T-cell (primary cell): ENCODE data around the gene C5orf52. TPM values are rescaled to one million over a fixed set of nuclear protein-coding genes. Genes with fewer than 3 reads are reported as not detected.

ENCODE experiments used
- ATAC-seq, 4 experiments: fragments of 200-7000 bp in 3 of 4; fragments of 150-1000 bp in 1 of 4; cut with Tn5 transposase; replicated peaks in 1 of 4; 1 replicate in 3 of 4; 2 replicates in 1 of 4; pipeline ENCODE4 v1.10.0; 2021; ENCODE audit warnings: moderate library complexity in 3 of 4, mild to moderate bottlenecking in 2 of 4, moderate number of reproducible peaks in 1 of 4
- CTCF ChIA-PET, 2 donors: fragments of 300-600 bp; sonication (Branson Sonifier 250); formaldehyde crosslinking; loops; one replicate each; lab custom pipeline; 2022; ENCODE audit warnings: antibody characterized with exemption in 2 of 2; lab: Charles Lee
- POLR2A ChIA-PET, 2 donors: fragments of 300-600 bp; sonication (Branson Sonifier 250); formaldehyde crosslinking; loops; one replicate each; lab custom pipeline; 2022; ENCODE audit warnings: antibody characterized with exemption in 2 of 2; lab: Charles Lee
- DNase-seq, 35 experiments: peaks; one replicate each; pipeline versions ENCODE4 v3.0.0 to v3.0.0-alpha.2; 2013 to 2023
- H3K27ac ChIP-seq: one replicate; pipeline ENCODE4 v1.5.1; 2013; ENCODE audit warnings: low read length
- H3K27me3 ChIP-seq, 2 experiments: replicated peaks in 1 of 2; 1 replicate in 1 of 2; 2 replicates in 1 of 2; pipeline versions ENCODE4 v1.6.1 to v1.7.0; 2013; ENCODE audit warnings: low read length in 1 of 2, mixed read lengths in 1 of 2; ENCODE audit not compliant: control insufficient read depth in 2 of 2, insufficient read depth in 2 of 2; ENCODE audit errors: extremely low read depth in 1 of 2
- H3K36me3 ChIP-seq, 2 donors: 1 replicate in 1 of 2; 2 replicates in 1 of 2; pipeline versions ENCODE4 v1.6.1 to v1.7.0; 2013; ENCODE audit warnings: low read length in 1 of 2; ENCODE audit not compliant: control insufficient read depth in 2 of 2, insufficient read depth in 1 of 2; ENCODE audit errors: extremely low read depth in 1 of 2
- H3K4me1 ChIP-seq, 2 experiments: 1 replicate in 1 of 2; 2 replicates in 1 of 2; pipeline versions ENCODE4 v1.6.1 to v1.7.0; 2013; ENCODE audit warnings: low read length in 2 of 2, mixed read lengths in 1 of 2; ENCODE audit not compliant: insufficient read depth in 2 of 2, control insufficient read depth in 1 of 2; ENCODE audit errors: extremely low read depth in 1 of 2
- H3K4me3 ChIP-seq, 2 donors: 1 replicate in 1 of 2; 2 replicates in 1 of 2; pipeline versions ENCODE4 v1.5.1 to v1.7.0; 2013; ENCODE audit warnings: mild to moderate bottlenecking in 2 of 2, low read length in 1 of 2, moderate library complexity in 1 of 2; ENCODE audit not compliant: control insufficient read depth in 1 of 2; ENCODE audit errors: extremely low read depth in 1 of 2
- H3K9me3 ChIP-seq: 2 replicates; pipeline ENCODE4 v1.7.0; 2013
- H3K27ac Mint-ChIP-seq, 2 donors: one replicate each; pipeline ENCODE4 v1.8.0; 2020 to 2021; ENCODE audit warnings: mild to moderate bottlenecking in 2 of 2, mixed read lengths in 2 of 2
- H3K27me3 Mint-ChIP-seq, 2 donors: one replicate each; pipeline ENCODE4 v1.8.0; 2021 to 2022; ENCODE audit warnings: mixed read lengths in 2 of 2
- H3K36me3 Mint-ChIP-seq: one replicate; pipeline ENCODE4 v1.8.0; 2021; ENCODE audit warnings: mixed read lengths
- H3K4me1 Mint-ChIP-seq, 3 donors: one replicate each; pipeline ENCODE4 v1.8.0; 2020 to 2022; ENCODE audit warnings: mixed read lengths in 3 of 3, mild to moderate bottlenecking in 1 of 3
- H3K4me3 Mint-ChIP-seq, 3 donors: one replicate each; pipeline ENCODE4 v1.8.0; 2020 to 2022; ENCODE audit warnings: mild to moderate bottlenecking in 3 of 3, mixed read lengths in 3 of 3, moderate library complexity in 3 of 3
- H3K9me3 Mint-ChIP-seq, 3 donors: one replicate each; pipeline ENCODE4 v1.8.0; 2020 to 2022; ENCODE audit warnings: mixed read lengths in 3 of 3
- WGBS: methylation state at CpG from one replicate; pipeline ENCODE4 v1.1.5; 2013; ENCODE audit warnings: missing lambda C conversion rate; ENCODE audit not compliant: insufficient coverage; 5-methylcytosine and 5-hydroxymethylcytosine counted together
- total RNA-seq, 35 experiments: library from RNA in 6 of 35; stranded (reverse) in 6 of 35; fragments of 120-200 nt in 1 of 35; gene quantifications; one replicate each; pipeline versions ENCODE4 v1.2.1 to v1.2.4 and lab custom pipeline; 2013 to 2026

The C5orf52 gene
- total RNA-seq, 5 donors from 2014 or later (not counting 1 experiment from before 2014, with no cell fraction given): not detected

GRCh38 chr5:157710431-157710830 is 39.1 kb downstream of the C5orf52 start:
- no peaks in the 10 kb centered on the region for H3K9me3 ChIP-seq
- CTCF ChIA-PET: interaction anchor here in 1 of 2 donors (0.6 kb wide), 1 partner anchor 304 kb away, joined by 3 read pairs; no protein-coding TSS in a partner anchor
- Mint-ChIP-seq H3K9me3 (no peaks in the 10 kb centered on the region), H3K4me3 (no peak overlapping the region), H3K4me1 (no peaks in the 10 kb centered on the region), H3K36me3 (no peaks in the 10 kb centered on the region), H3K27me3 (peaks cover 2 to 13% of the 10 kb centered on the region in 2 donors), H3K27ac (no peak overlapping the region)
- DNase-seq (no peak), ATAC-seq (no peak)
- H3K27me3 ChIP-seq: peaks cover 0 to 3% of the 10 kb centered on the region in 2 experiments
- WGBS: no CpG with 5 or more reads among the region's 3 CpGs
- POLR2A ChIA-PET: no interaction called here
- no peak overlapping the region for H3K4me3 ChIP-seq
- H3K36me3 ChIP-seq: no peaks in the 10 kb centered on the region
- H3K4me1 ChIP-seq: no peaks in the 10 kb centered on the region
- H3K27ac ChIP-seq: no peak overlapping the region

- Mint-ChIP-seq H3K27ac (no peak overlapping the region), H3K4me1 (no peaks in the 10 kb centered on the region), H3K9me3 (no peaks in the 10 kb centered on the region), H3K4me3 (no peak overlapping the region), H3K27me3 (peaks cover 2 to 12% of the 10 kb centered on the region in 2 donors), H3K36me3 (no peaks in the 10 kb centered on the region)
- POLR2A ChIA-PET: no interaction called here
- WGBS: no CpG with 5 or more reads among the region's 2 CpGs
- Histone ChIP-seq H3K36me3 (no peaks in the 10 kb centered on the region), H3K4me3 (no peak overlapping the region), H3K27ac (no peak overlapping the region), H3K27me3 (peaks cover 0 to 3% of the 10 kb centered on the region in 2 experiments), H3K9me3 (no peaks in the 10 kb centered on the region), H3K4me1 (no peaks in the 10 kb centered on the region)
- CTCF ChIA-PET: no interaction called here
- DNase-seq: no peak
- no peak for ATAC-seq
Observed at GRCh38 chr5:157710882-157711281, 39.5 kb downstream of the C5orf52 start.

DNA sequence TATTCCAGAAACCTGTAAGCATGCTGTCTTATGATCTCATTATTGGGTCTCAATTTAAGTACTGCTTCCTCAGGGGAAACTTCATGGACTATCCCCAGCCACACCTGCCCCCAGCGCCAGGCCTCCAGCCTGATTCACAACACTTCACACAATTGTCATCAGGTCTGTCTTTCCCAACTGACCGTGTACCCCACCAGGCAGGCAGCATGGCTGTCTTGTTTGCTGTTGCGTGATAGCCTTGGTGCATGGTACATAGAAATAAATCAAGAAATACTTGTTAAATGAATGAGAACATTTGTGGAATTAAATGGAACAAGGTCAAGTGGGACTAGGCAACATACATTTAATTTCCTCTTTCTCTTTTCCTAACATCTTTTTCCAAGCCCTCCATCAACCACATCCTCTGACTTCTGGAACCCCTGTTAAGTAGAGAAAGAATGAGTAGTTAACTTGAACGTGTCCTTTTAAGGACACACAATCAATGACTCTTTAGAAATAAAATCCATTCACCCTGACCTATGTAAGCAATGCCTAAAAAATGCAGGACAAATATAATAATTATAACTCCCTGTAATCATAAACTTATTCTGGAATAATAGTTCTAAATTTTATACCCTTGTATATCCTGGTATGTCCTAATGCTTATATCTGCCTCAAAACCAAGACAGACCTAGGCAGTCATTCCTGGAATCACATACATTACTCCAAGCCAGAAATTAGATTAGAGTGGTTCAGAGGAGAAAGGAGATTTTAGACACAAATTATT is 42.7 kb downstream of the C5orf52 start:
- Histone ChIP-seq H3K4me3 (no peak overlapping the region), H3K27ac (no peak overlapping the region), H3K4me1 (peaks cover 14 to 15% of the 10 kb centered on the region in 2 experiments), H3K9me3 (no peaks in the 10 kb centered on the region), H3K36me3 (no peaks in the 10 kb centered on the region), H3K27me3 (no peaks in the 10 kb centered on the region)
- Mint-ChIP-seq H3K4me1 (peaks cover 15 to 22% (median 15%) of the 10 kb centered on the region in 3 donors), H3K27me3 (peaks cover 2 to 4% of the 10 kb centered on the region in 2 donors), H3K4me3 (no peak overlapping the region), H3K36me3 (no peaks in the 10 kb centered on the region), H3K9me3 (no peaks in the 10 kb centered on the region), H3K27ac (no peak overlapping the region)
- ATAC-seq (no peak), DNase-seq (no peak)
- no CpG with 5 or more reads among the region's 4 CpGs for WGBS
- POLR2A ChIA-PET: no interaction called here
- CTCF ChIA-PET: no interaction called here

GRCh38 chr5:157714596-157714864 is 43.2 kb downstream of the C5orf52 start:
- no peaks in the 10 kb centered on the region for H3K27me3 ChIP-seq
- H3K27ac ChIP-seq: no peak overlapping the region
- H3K4me3 Mint-ChIP-seq: no peak overlapping the region
- POLR2A ChIA-PET: interaction anchor here in 1 of 2 donors (0.6 kb wide), 1 partner anchor 802 kb away, joined by 3 read pairs; no protein-coding TSS in a partner anchor
- peaks cover under 1% of the 10 kb centered on the region in 2 donors for H3K27me3 Mint-ChIP-seq
- DNase-seq (no peak), ATAC-seq (no peak)
- H3K4me1 Mint-ChIP-seq: peaks cover 15 to 22% (median 15%) of the 10 kb centered on the region in 3 donors
- no peaks in the 10 kb centered on the region for H3K9me3 Mint-ChIP-seq
- H3K27ac Mint-ChIP-seq: no peak overlapping the region
- peaks cover 14 to 15% of the 10 kb centered on the region in 2 experiments for H3K4me1 ChIP-seq
- no peaks in the 10 kb centered on the region for H3K36me3 ChIP-seq
- no peaks in the 10 kb centered on the region for H3K36me3 Mint-ChIP-seq
- no peak overlapping the region for H3K4me3 ChIP-seq
- CTCF ChIA-PET: no interaction called here
- no peaks in the 10 kb centered on the region for H3K9me3 ChIP-seq

GRCh38 chr5:157718519-157718918 is 47.2 kb downstream of the C5orf52 start:
- no peaks in the 10 kb centered on the region for H3K27me3 Mint-ChIP-seq
- POLR2A ChIA-PET: interaction anchor here in 1 of 2 donors (0.6 kb wide), 1 partner anchor 94 kb away, joined by 4 read pairs; no protein-coding TSS in a partner anchor
- peak overlapping the region; percentile 27 to 45 for H3K27ac Mint-ChIP-seq
- Histone ChIP-seq H3K36me3 (no peaks in the 10 kb centered on the region), H3K4me1 (peaks cover 14 to 15% of the 10 kb centered on the region in 2 experiments), H3K27ac (no peak overlapping the region), H3K27me3 (no peaks in the 10 kb centered on the region), H3K9me3 (no peaks in the 10 kb centered on the region), H3K4me3 (no peak overlapping the region)
- DNase-seq (peak in 3 of 35 experiments; percentile 2 to 63 (median 11)), ATAC-seq (peak; percentile 70 to 79 (median 76))
- peaks cover 17 to 22% (median 20%) of the 10 kb centered on the region in 3 donors for H3K4me1 Mint-ChIP-seq
- H3K9me3 Mint-ChIP-seq: peaks cover 0 to 3% (median 0%) of the 10 kb centered on the region in 3 donors
- CTCF ChIA-PET: interaction anchor here (0.5 to 2.7 kb wide), 18 partner anchors 9 to 611 kb away, joined by 3 to 16 read pairs (median 4); partner anchors contain the start of genes C5orf52 (in 1 of the 2) and THG1L (in 1 of the 2)
- WGBS: 11% methylated on average over 3 of the region's 4 CpGs
- H3K4me3 Mint-ChIP-seq: peak overlapping the region in 1 of 3 donors; percentile 38
- peaks cover 9% of the 10 kb centered on the region for H3K36me3 Mint-ChIP-seq

- no peak overlapping the region for H3K4me3 Mint-ChIP-seq
- no peak overlapping the region for H3K27ac Mint-ChIP-seq
- H3K36me3 Mint-ChIP-seq: peaks cover 13% of the 10 kb centered on the region
- H3K36me3 ChIP-seq: no peaks in the 10 kb centered on the region
- H3K27me3 ChIP-seq: no peaks in the 10 kb centered on the region
- peaks cover 17 to 22% (median 20%) of the 10 kb centered on the region in 3 donors for H3K4me1 Mint-ChIP-seq
- H3K4me1 ChIP-seq: peaks cover 14 to 15% of the 10 kb centered on the region in 2 experiments
- 100% methylated on average over 1 of the region's 2 CpGs for WGBS
- H3K27me3 Mint-ChIP-seq: no peaks in the 10 kb centered on the region
- no peak overlapping the region for H3K4me3 ChIP-seq
- H3K9me3 Mint-ChIP-seq: peaks cover 0 to 3% (median 0%) of the 10 kb centered on the region in 3 donors
- ATAC-seq: no peak
- ChIA-PET CTCF (interaction anchor here (0.6 to 2.7 kb wide), 13 partner anchors 22 to 689 kb away, joined by 3 to 16 read pairs (median 4); no protein-coding TSS in a partner anchor), POLR2A (interaction anchor here (0.6 to 0.7 kb wide), 2 partner anchors 93 to 339 kb away, joined by 4 to 6 read pairs; no protein-coding TSS in a partner anchor)
- no peak overlapping the region for H3K27ac ChIP-seq
- H3K9me3 ChIP-seq: no peaks in the 10 kb centered on the region
- no peak for DNase-seq
Observed at GRCh38 chr5:157719245-157719644, 47.9 kb downstream of the C5orf52 start.
